CD4-positive, alpha-beta memory T cell (primary cell): ENCODE data around the gene SCO2. TPM values are rescaled to one million over a fixed set of nuclear protein-coding genes. Genes with fewer than 3 reads are reported as not detected.

Experiments
- CTCF ChIA-PET: fragments of 350-600 bp; sonication (Branson Sonifier 250); formaldehyde crosslinking; loops from one replicate; lab custom pipeline; 2021; ENCODE audit warnings: inconsistent platforms; ENCODE audit not compliant: partially characterized antibody; lab: Charles Lee
- POLR2A ChIA-PET: fragments of 350-600 bp; sonication (Branson Sonifier 250); formaldehyde crosslinking; loops from one replicate; lab custom pipeline; 2021; ENCODE audit not compliant: partially characterized antibody; lab: Charles Lee
- DNase-seq, 5 donors: peaks; one replicate each; pipeline versions ENCODE4 v3.0.0 to v3.0.0-alpha.2; 2020 to 2022; ENCODE audit warnings: mixed read lengths in 1 of 5
- H3K27ac ChIP-seq: one replicate; pipeline ENCODE4 v1.7.0; 2013; ENCODE audit warnings: low read depth, low read length
- H3K27me3 ChIP-seq: 2 replicates; pipeline ENCODE4 v1.7.0; 2013; ENCODE audit warnings: mild to moderate bottlenecking, low read length, moderate library complexity; ENCODE audit not compliant: insufficient read depth
- H3K36me3 ChIP-seq: 2 replicates; pipeline ENCODE4 v1.7.0; 2013; ENCODE audit warnings: mild to moderate bottlenecking, low read length, moderate library complexity; ENCODE audit not compliant: insufficient read depth
- H3K4me1 ChIP-seq: 2 replicates; pipeline ENCODE4 v1.7.0; 2013; ENCODE audit warnings: mild to moderate bottlenecking, low read length, moderate library complexity; ENCODE audit not compliant: insufficient read depth
- H3K4me3 ChIP-seq, 2 donors: one replicate each; pipeline ENCODE4 v1.7.0; 2013; ENCODE audit warnings: low read length in 2 of 2, mild to moderate bottlenecking in 1 of 2
- H3K9me3 ChIP-seq, 2 donors: one replicate each; pipeline ENCODE4 v1.7.0; 2013; ENCODE audit warnings: low read length in 2 of 2, control low read depth in 1 of 2; ENCODE audit not compliant: control insufficient read depth in 1 of 2
- H3K27ac Mint-ChIP-seq, 7 donors: one replicate each; pipeline ENCODE4 v1.8.0; 2020 to 2021; ENCODE audit warnings: mixed read lengths in 7 of 7, mild to moderate bottlenecking in 6 of 7, inconsistent platforms in 3 of 7, moderate library complexity in 3 of 7
- H3K27me3 Mint-ChIP-seq, 2 donors: one replicate each; pipeline ENCODE4 v1.8.0; 2020 to 2021; ENCODE audit warnings: mixed read lengths in 2 of 2
- H3K36me3 Mint-ChIP-seq, 2 donors: one replicate each; pipeline ENCODE4 v1.8.0; 2020 to 2021; ENCODE audit warnings: mixed read lengths in 2 of 2, inconsistent platforms in 1 of 2, mild to moderate bottlenecking in 1 of 2
- H3K4me1 Mint-ChIP-seq, 4 donors: one replicate each; pipeline ENCODE4 v1.8.0; 2020 to 2021; ENCODE audit warnings: mixed read lengths in 4 of 4, mild to moderate bottlenecking in 1 of 4
- H3K4me3 Mint-ChIP-seq, 8 donors: one replicate each; pipeline ENCODE4 v1.8.0; 2020 to 2021; ENCODE audit warnings: mixed read lengths in 8 of 8, mild to moderate bottlenecking in 7 of 8, moderate library complexity in 6 of 8, inconsistent platforms in 3 of 8
- H3K9me3 Mint-ChIP-seq, 8 donors: one replicate each; pipeline ENCODE4 v1.8.0; 2020 to 2021; ENCODE audit warnings: mixed read lengths in 8 of 8, mild to moderate bottlenecking in 5 of 8, inconsistent platforms in 3 of 8, moderate library complexity in 1 of 8
- intact Hi-C: fragments of 100-400 bp; cut with micrococcal nuclease; formaldehyde crosslinking; loops from one replicate; pipeline ENCODE4 v1.15.1; 2023
- polyA plus RNA-seq, 2 donors: library from polyadenylated mRNA; unstranded; fragments of 300-500 nt; fragmentation: Illumina TruSeq; gene quantifications; one replicate each; pipeline ENCODE4 v1.2.3, GENCODE V29; 2021
- total RNA-seq, 2 experiments: library from RNA; stranded (reverse); gene quantifications; one replicate each; pipeline ENCODE4 v1.2.3, GENCODE V29; 2021

SCO2 gene
- total and polyA plus RNA-seq, 4 experiments from 2014 or later = 3.6 to 8.1 TPM; not detected in 2

DNA sequence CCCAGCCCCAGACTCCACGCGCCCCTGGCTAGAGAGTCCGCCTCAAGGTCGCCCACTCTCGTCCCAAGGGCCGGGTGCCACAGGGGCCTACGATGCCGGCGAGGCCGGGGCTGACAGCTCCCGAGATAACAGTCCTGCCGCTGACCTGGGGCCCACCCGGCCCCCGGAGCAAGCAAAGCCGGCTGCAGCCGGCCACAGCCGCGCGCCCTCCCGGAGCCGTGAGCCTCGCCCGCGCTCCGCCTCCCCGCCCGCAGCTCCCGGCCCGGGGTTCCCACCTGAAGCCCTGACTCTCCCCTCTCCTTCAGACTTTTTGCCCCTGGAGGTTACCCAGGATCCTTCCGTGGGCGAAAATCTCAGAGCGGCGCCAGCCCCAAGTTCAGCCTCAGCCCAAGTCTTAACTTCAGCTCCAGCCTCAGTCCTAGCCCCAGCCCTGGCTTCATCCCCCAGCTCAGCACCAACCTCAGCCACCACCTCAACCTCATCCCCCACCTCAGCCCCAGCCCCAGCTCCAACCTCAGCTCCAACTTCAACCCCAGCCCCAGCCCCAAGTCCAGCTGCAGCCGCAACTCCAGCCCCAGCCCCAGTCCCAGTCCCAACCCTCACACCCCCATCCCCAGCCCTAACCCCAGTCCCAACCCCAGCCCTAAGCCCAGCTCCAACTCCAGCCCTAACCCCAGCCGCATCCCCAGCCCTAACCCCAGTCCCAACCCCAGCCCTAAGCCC is 22.0 kb upstream of the SCO2 start:
- H3K4me3 Mint-ChIP-seq = peak overlapping the region in 5 of 8 donors; percentile 33 to 68 (median 52)
- H3K36me3 ChIP-seq = no peaks in the 10 kb centered on the region
- H3K4me3 ChIP-seq = no peak overlapping the region
- peaks cover 27 to 50% (median 38%) of the 10 kb centered on the region in 4 donors for H3K4me1 Mint-ChIP-seq
- H3K9me3 Mint-ChIP-seq = no peaks in the 10 kb centered on the region
- H3K9me3 ChIP-seq = no peaks in the 10 kb centered on the region
- intact Hi-C loops = loop anchor here (5.0 kb wide), 1 partner anchor 40 kb away; the partner anchor contains the start of genes LMF2 and NCAPH2
- ChIA-PET POLR2A (interaction anchor here (0.8 to 6.8 kb wide), 18 partner anchors 8 to 360 kb away, joined by 3 to 151 read pairs (median 8); partner anchors contain the start of genes ARSA, CHKB, CPT1B and LMF2), CTCF (interaction anchor here (0.8 to 4.8 kb wide), 8 partner anchors 8 to 73 kb away, joined by 3 to 32 read pairs (median 12); partner anchors contain the start of genes SCO2 and SYCE3)
- H3K27me3 ChIP-seq = no peaks in the 10 kb centered on the region
- peak overlapping the region in 5 of 7 donors; percentile 59 to 84 (median 71) for H3K27ac Mint-ChIP-seq
- no peak for DNase-seq
- peaks cover 53% of the 10 kb centered on the region for H3K4me1 ChIP-seq
- H3K27ac ChIP-seq = no peak overlapping the region
- no peaks in the 10 kb centered on the region for H3K36me3 Mint-ChIP-seq
- H3K27me3 Mint-ChIP-seq = no peaks in the 10 kb centered on the region

DNA sequence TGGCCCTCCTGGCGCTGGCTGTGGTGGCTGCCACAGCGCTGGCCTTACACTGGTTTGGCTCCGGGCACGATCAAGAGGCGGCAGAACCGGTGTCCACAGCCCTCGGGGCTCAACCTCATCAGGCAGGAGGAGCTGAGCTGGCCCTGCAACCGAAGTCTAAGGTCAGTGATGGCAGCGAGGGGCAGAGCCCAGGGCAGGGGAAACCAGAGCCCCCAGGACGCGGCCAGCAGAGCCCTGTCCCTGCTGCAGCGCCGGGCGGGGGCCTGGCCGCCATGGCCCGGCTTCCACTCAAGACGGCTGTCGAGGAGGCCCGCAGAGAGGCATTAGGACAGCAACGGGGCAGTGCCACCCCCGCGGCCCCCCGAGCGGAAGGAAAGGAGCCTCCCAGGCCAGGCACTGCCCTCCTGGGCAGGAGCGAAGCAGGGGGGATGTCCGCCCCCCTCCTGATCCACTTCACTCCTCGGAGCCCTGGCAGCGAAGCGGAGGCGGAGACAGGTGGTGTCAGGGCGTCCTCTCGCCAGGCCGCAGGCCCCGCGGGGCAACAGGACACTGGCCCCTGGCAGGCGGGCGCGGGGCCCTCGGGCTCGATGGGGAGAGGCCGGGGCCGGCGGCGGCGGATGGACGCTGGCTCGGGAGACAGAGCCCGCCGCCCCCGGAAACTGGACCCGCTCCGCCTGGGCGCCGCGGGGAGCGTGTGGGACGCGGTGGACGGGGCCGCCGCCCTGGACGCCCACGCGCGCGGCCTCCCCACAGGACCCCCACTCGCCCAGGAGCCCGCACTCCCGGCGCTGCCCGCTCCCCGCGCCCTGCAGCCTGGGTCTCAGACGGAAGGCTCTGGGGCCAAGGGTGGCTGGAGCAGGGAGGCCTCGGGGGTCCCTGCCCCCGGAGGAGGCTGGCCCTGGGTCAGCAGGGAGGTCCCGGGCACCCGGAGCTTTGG is 21.2 kb upstream of the SCO2 start:
- no peak for DNase-seq
- H3K36me3 ChIP-seq = no peaks in the 10 kb centered on the region
- H3K27me3 ChIP-seq = no peaks in the 10 kb centered on the region
- peak overlapping the region; percentile 59 for H3K27ac ChIP-seq
- peak overlapping the region in 2 of 8 donors; percentile 65 to 78 for H3K4me3 Mint-ChIP-seq
- ChIA-PET POLR2A (interaction anchor here (1.1 to 6.8 kb wide), 11 partner anchors 7 to 75 kb away, joined by 3 to 151 read pairs (median 27); partner anchors contain the start of genes CHKB, LMF2, NCAPH2 and SCO2), CTCF (interaction anchor here (0.7 to 4.8 kb wide), 8 partner anchors 10 to 74 kb away, joined by 3 to 32 read pairs (median 12); partner anchors contain the start of genes SCO2 and SYCE3)
- no peak overlapping the region for H3K4me3 ChIP-seq
- H3K9me3 ChIP-seq = no peaks in the 10 kb centered on the region
- intact Hi-C loops = loop anchor here (5.0 kb wide), 1 partner anchor 39 kb away; the partner anchor contains the start of genes LMF2 and NCAPH2
- peaks cover 53% of the 10 kb centered on the region for H3K4me1 ChIP-seq
- H3K36me3 Mint-ChIP-seq = no peaks in the 10 kb centered on the region
- no peaks in the 10 kb centered on the region for H3K9me3 Mint-ChIP-seq
- peaks cover 28 to 58% (median 39%) of the 10 kb centered on the region in 4 donors for H3K4me1 Mint-ChIP-seq
- H3K27me3 Mint-ChIP-seq = no peaks in the 10 kb centered on the region
- H3K27ac Mint-ChIP-seq = peak overlapping the region in 3 of 7 donors; percentile 15 to 87 (median 19)

DNA sequence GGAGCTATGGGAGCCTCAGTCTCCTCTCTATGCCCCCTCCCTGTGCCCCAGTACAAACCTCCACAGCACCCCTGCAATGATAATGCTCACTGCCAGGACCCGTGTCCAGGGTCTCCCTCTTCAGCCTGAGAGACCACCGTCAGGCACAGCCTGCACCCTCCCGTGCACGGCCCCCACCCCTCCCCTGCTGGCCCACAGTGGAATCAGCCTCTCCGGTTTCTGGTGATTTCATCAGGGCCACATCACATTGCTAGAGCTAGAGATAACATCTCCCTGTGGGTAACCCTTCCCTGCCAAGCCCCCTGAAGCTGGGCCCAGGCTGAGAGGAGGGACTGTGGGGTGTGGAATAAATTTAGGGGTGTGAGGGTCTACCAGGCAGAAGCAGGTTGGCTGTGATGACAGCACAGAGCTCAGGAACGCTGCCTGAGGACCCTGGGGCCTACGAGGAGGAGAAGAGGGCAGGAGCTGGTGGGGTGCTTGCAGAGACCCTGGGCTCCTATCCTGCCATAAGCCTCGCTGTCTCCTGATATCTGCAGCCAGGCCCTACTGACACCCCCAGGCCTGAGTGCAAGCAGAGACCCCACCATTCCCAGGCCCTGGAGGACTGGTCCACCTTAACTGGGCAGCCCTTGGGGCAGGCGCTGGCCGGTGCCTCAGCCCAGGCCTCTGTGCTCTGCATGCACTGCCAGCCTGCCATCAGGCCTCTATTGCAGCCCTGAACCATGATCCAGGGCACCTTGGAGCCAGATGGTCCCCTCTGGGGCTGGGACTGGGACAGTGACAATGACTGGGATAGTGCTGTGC is 20.3 kb upstream of the SCO2 start, which contains the start of gene KLHDC7B:
TSS of gene KLHDC7B (plus strand) at position 378 of the 804 bp plus-strand sequence. CDS start at position 723, 345 bp downstream.
- intact Hi-C loops = loop anchor here (2.0 to 5.0 kb wide), 2 partner anchors 17 to 38 kb away; partner anchors contain the start of genes LMF2, NCAPH2 and SYCE3
- H3K9me3 Mint-ChIP-seq = no peaks in the 10 kb centered on the region
- Histone ChIP-seq H3K27ac (peak within 1 kb of the TSS; percentile 59), H3K4me1 (peaks cover 53% of the 10 kb centered on the region), H3K9me3 (no peaks in the 10 kb centered on the region), H3K36me3 (no peaks in the 10 kb centered on the region), H3K4me3 (peak within 1 kb of the TSS; percentile 24 to 51), H3K27me3 (no peaks in the 10 kb centered on the region)
- DNase-seq = no peak
- POLR2A ChIA-PET = interaction anchor here (1.0 to 2.8 kb wide), 8 partner anchors 13 to 75 kb away, joined by 3 to 27 read pairs (median 9); partner anchors contain the start of genes LMF2, NCAPH2, SCO2 and SYCE3
- no peaks in the 10 kb centered on the region for H3K36me3 Mint-ChIP-seq
- CTCF ChIA-PET = interaction anchor here (0.7 to 2.7 kb wide), 6 partner anchors 15 to 305 kb away, joined by 3 to 23 read pairs (median 3); partner anchors contain the start of genes SCO2 and SYCE3
- no peaks in the 10 kb centered on the region for H3K27me3 Mint-ChIP-seq
- H3K4me3 Mint-ChIP-seq = peak within 1 kb of the TSS; percentile 36 to 79 (median 69)
- H3K4me1 Mint-ChIP-seq = peaks cover 28 to 58% (median 38%) of the 10 kb centered on the region in 4 donors
- H3K27ac Mint-ChIP-seq = peak within 1 kb of the TSS; percentile 70 to 91 (median 86)

DNA sequence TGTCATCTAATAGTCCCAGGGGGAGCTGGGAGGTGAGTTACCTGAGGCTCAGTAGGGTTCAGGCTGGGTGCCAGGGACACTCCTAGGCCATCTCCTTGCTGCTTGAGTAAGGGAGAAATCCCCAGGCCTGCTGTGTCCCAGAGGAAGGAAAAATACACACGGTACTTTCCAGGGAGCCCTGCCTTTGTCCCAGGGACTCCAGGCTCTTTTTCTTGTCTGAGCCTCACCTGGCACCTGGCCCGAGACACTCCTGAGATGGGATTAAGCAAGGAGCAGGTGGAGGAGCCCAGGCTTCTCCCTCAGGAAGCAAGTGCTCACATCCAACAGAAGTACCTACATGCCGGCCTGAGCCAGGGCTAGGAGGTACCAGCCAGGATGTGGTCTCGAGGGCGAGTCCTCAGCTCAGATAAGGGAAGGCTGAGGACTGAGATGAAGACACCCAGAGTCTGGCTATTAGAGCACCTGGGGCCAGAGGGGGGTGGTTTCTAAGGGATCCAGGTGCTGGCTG is 19.4 kb upstream of the SCO2 start:
- Mint-ChIP-seq H3K4me1 (peaks cover 23 to 57% (median 37%) of the 10 kb centered on the region in 4 donors), H3K27me3 (no peaks in the 10 kb centered on the region), H3K36me3 (no peaks in the 10 kb centered on the region), H3K4me3 (peak overlapping the region in 7 of 8 donors; percentile 36 to 79 (median 69)), H3K9me3 (no peaks in the 10 kb centered on the region), H3K27ac (peak overlapping the region; percentile 70 to 91 (median 85))
- no peaks in the 10 kb centered on the region for H3K9me3 ChIP-seq
- H3K36me3 ChIP-seq = no peaks in the 10 kb centered on the region
- POLR2A ChIA-PET = interaction anchor here (0.6 to 2.8 kb wide), 8 partner anchors 12 to 76 kb away, joined by 3 to 27 read pairs (median 9); partner anchors contain the start of genes LMF2, NCAPH2, SCO2 and SYCE3
- DNase-seq = peak in 1 of 5 donors; percentile 27
- intact Hi-C loops = loop anchor here (1.0 to 5.0 kb wide), 5 partner anchors 18 to 147 kb away; partner anchors contain the start of genes CHKB, LMF2, NCAPH2 and SYCE3
- CTCF ChIA-PET = interaction anchor here (1.0 to 2.7 kb wide), 4 partner anchors 16 to 76 kb away, joined by 3 to 23 read pairs (median 4); partner anchors contain the start of genes SCO2 and SYCE3
- peak overlapping the region; percentile 24 to 51 for H3K4me3 ChIP-seq
- H3K4me1 ChIP-seq = peaks cover 53% of the 10 kb centered on the region
- H3K27ac ChIP-seq = peak overlapping the region; percentile 59
- no peaks in the 10 kb centered on the region for H3K27me3 ChIP-seq

DNA sequence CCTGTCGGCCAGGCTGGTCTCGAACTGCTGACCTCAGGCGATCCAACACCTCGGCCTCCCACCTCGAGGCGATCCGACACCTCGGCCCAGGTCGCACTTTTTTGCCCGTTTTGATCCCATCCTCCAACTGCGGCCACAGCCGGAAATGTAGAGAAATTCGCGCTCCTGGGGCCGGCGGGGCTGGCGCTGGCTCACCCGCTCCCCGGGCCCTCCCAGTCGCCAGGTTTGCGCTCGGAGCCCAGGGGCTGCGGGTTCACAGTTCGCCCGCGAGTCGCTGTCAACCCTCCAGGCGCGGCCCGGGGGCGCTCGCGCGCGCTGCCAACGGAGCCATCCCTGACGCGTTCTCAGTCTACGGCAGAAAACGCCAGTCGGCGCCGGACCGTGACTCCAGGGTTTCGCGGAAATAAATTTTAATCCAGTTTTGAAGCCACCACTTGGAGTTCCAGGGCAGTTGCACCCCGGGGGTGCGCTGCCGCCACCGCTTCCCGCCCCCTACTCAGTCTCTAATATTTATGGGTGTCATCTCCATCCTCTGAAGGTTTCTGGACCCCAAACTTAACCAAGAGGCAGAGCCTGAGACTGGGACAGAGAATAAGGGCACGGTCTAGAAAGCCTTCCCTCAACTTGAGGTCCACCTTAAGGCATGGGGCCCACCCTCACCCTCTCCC is 18.8 kb upstream of the SCO2 start:
- Mint-ChIP-seq H3K4me3 (peak overlapping the region in 7 of 8 donors; percentile 64 to 79 (median 69)), H3K36me3 (no peaks in the 10 kb centered on the region), H3K4me1 (peaks cover 26 to 62% (median 42%) of the 10 kb centered on the region in 4 donors), H3K27me3 (no peaks in the 10 kb centered on the region), H3K27ac (peak overlapping the region; percentile 42 to 91 (median 85)), H3K9me3 (no peaks in the 10 kb centered on the region)
- H3K4me3 ChIP-seq = peak overlapping the region; percentile 24 to 51
- no peaks in the 10 kb centered on the region for H3K36me3 ChIP-seq
- no peaks in the 10 kb centered on the region for H3K27me3 ChIP-seq
- ChIA-PET CTCF (interaction anchor here (1.0 to 9.2 kb wide), 5 partner anchors 17 to 76 kb away, joined by 3 to 135 read pairs (median 5); partner anchors contain the start of genes SCO2, SYCE3 and TYMP), POLR2A (interaction anchor here (0.6 to 2.8 kb wide), 8 partner anchors 12 to 77 kb away, joined by 3 to 27 read pairs (median 9); partner anchors contain the start of genes LMF2, NCAPH2, SCO2 and SYCE3)
- peak; percentile 72 to 82 (median 76) for DNase-seq
- H3K9me3 ChIP-seq = no peaks in the 10 kb centered on the region
- H3K4me1 ChIP-seq = peaks cover 51% of the 10 kb centered on the region
- H3K27ac ChIP-seq = peak overlapping the region; percentile 59
- intact Hi-C loops = loop anchor here (1.0 to 2.0 kb wide), 4 partner anchors 19 to 147 kb away; partner anchors contain the start of genes CHKB and SYCE3
